GM15510 (cell line): Measurements from ENCODE around the gene TSPY9.
"Not testable (repeated sequence)": the region's sequence is repeated elsewhere in the genome, so short reads cannot be mapped to it uniquely, and the experiment has no call there.

Experiments used
- POLR2A ChIP-seq: IDR thresholded peaks from 3 replicates; pipeline ENCODE4 v1.6.1; 2011; ENCODE audit warnings: borderline replicate concordance; ENCODE audit not compliant: insufficient read length; ENCODE audit errors: extremely low read depth

The TSPY9 gene

GRCh38 chrY:9486967-9487366 is at the start of gene TSPY9:
Gene TSPY9 (plus strand): TSS chrY:9487267. CDS start chrY:9487313, 46 bp downstream.
- TF ChIP-seq POLR2A = not testable (repeated sequence)

- not testable (repeated sequence) for TF ChIP-seq POLR2A
Measured at GRCh38 chrY:9466655-9467054, 20.4 kb upstream of the TSPY9 start, which contains the start of gene TSPY1. Gene TSPY1 (plus strand): TSS chrY:9466955. CDS start chrY:9467001, 46 bp downstream.

- TF ChIP-seq POLR2A = not testable (repeated sequence)
Measured at GRCh38 chrY:9527580-9527979, 40.5 kb downstream of the TSPY9 start, which contains the start of gene TSPY10. Gene TSPY10 (plus strand): TSS chrY:9527880. CDS start chrY:9527926, 46 bp downstream.
